ENCODE data around the gene ENO3.
A peak's percentile ranks its signal among the peaks of the same experiment; 100 is the strongest.
"Not testable (repeated sequence)": the region's sequence is repeated elsewhere in the genome, so short reads cannot be mapped to it uniquely, and the experiment has no call there.

ENO3 gene

GRCh38 chr17:4950746-4951204, at the start of gene ENO3:
Gene ENO3 (plus strand): TSS chr17:4951119. CDS start chr17:4951830, 711 bp downstream.
- H3K4me3 Mint-ChIP-seq = peak within 1 kb of the TSS; percentile 80
- H3K4me1 Mint-ChIP-seq = peaks cover 23% of the 10 kb centered on the region
- H3K9me3 Mint-ChIP-seq = no peaks in the 10 kb centered on the region
- H3K27me3 Mint-ChIP-seq = no peaks in the 10 kb centered on the region
- ATAC-seq (ENCODE audit: low read depth) = no peak
- no peak for DNase-seq (ENCODE audit: low spot score in 2 of 2)
- peaks cover 7% of the 10 kb centered on the region for H3K36me3 Mint-ChIP-seq
- peak within 1 kb of the TSS; percentile 97 for H3K27ac Mint-ChIP-seq

GRCh38 chr17:4901648-4902344, 49.1 kb upstream of the ENO3 start:
- no peak overlapping the region for H3K4me3 Mint-ChIP-seq
- no peaks in the 10 kb centered on the region for H3K9me3 Mint-ChIP-seq
- peak in 1 of 2 donors; percentile 63 for DNase-seq (ENCODE audit: low spot score in 2 of 2)
- ATAC-seq (ENCODE audit: low read depth) = no peak
- peaks cover 29% of the 10 kb centered on the region for H3K4me1 Mint-ChIP-seq
- H3K27ac Mint-ChIP-seq = peak overlapping the region; percentile 59
- peaks cover 7% of the 10 kb centered on the region for H3K36me3 Mint-ChIP-seq
- H3K27me3 Mint-ChIP-seq = peaks cover 4% of the 10 kb centered on the region

- Mint-ChIP-seq H3K27me3 (peaks cover 4% of the 10 kb centered on the region), H3K36me3 (peaks cover 2% of the 10 kb centered on the region), H3K27ac (peak overlapping the region; percentile 59), H3K9me3 (no peaks in the 10 kb centered on the region), H3K4me3 (no peak overlapping the region), H3K4me1 (peaks cover 29% of the 10 kb centered on the region)
- no peak for ATAC-seq (ENCODE audit: low read depth)
- no peak for DNase-seq (ENCODE audit: low spot score in 2 of 2)
Measured at GRCh38 chr17:4902540-4902939, 48.4 kb upstream of the ENO3 start.

GRCh38 chr17:4903051-4903818, 47.7 kb upstream of the ENO3 start, which contains the start of gene CHRNE:
Gene CHRNE (minus strand): TSS chr17:4903098. CDS start chr17:4903063, 35 bp downstream.
- Mint-ChIP-seq H3K27me3 (peaks cover 4% of the 10 kb centered on the region), H3K4me3 (peak within 1 kb of the TSS; percentile 61), H3K36me3 (no peaks in the 10 kb centered on the region), H3K27ac (peak within 1 kb of the TSS; percentile 59), H3K9me3 (no peaks in the 10 kb centered on the region), H3K4me1 (peaks cover 29% of the 10 kb centered on the region)
- ATAC-seq (ENCODE audit: low read depth) = peak; percentile 15
- DNase-seq (ENCODE audit: low spot score in 2 of 2) = peak; percentile 67 to 70

GRCh38 chr17:4906642-4907041, 44.3 kb upstream of the ENO3 start:
- H3K27me3 Mint-ChIP-seq; ATAC-seq (ENCODE audit: low read depth); H3K4me3 Mint-ChIP-seq; H3K36me3 Mint-ChIP-seq; DNase-seq (ENCODE audit: low spot score in 2 of 2); H3K27ac Mint-ChIP-seq; H3K9me3 Mint-ChIP-seq: not testable (repeated sequence)
- peaks cover 19% of the 10 kb centered on the region for H3K4me1 Mint-ChIP-seq

- ATAC-seq (ENCODE audit: low read depth) (no peak), DNase-seq (ENCODE audit: low spot score in 2 of 2) (no peak)
- H3K4me3 Mint-ChIP-seq = no peak overlapping the region
- no peaks in the 10 kb centered on the region for H3K36me3 Mint-ChIP-seq
- H3K27me3 Mint-ChIP-seq = peaks cover 8% of the 10 kb centered on the region
- H3K9me3 Mint-ChIP-seq = no peaks in the 10 kb centered on the region
- no peak overlapping the region for H3K27ac Mint-ChIP-seq
- H3K4me1 Mint-ChIP-seq = peaks cover 7% of the 10 kb centered on the region
Measured at GRCh38 chr17:4908301-4908700, 42.6 kb upstream of the ENO3 start.

- Mint-ChIP-seq H3K27me3 (peaks cover 7% of the 10 kb centered on the region), H3K4me1 (peaks cover 3% of the 10 kb centered on the region), H3K9me3 (no peaks in the 10 kb centered on the region), H3K4me3 (no peak overlapping the region), H3K36me3 (no peaks in the 10 kb centered on the region), H3K27ac (no peak overlapping the region)
- ATAC-seq (ENCODE audit: low read depth) (peak; percentile 96), DNase-seq (ENCODE audit: low spot score in 2 of 2) (peak; percentile 71 to 73)
Measured at GRCh38 chr17:4908711-4909496, 42.0 kb upstream of the ENO3 start.

- Mint-ChIP-seq H3K27me3 (peaks cover 3% of the 10 kb centered on the region), H3K9me3 (no peaks in the 10 kb centered on the region), H3K36me3 (no peaks in the 10 kb centered on the region), H3K27ac (no peak overlapping the region), H3K4me3 (no peak overlapping the region), H3K4me1 (no peaks in the 10 kb centered on the region)
- no peak for ATAC-seq (ENCODE audit: low read depth)
- no peak for DNase-seq (ENCODE audit: low spot score in 2 of 2)
Measured at GRCh38 chr17:4913994-4914393, 36.9 kb upstream of the ENO3 start.

- ATAC-seq (ENCODE audit: low read depth); H3K4me1 Mint-ChIP-seq; H3K9me3 Mint-ChIP-seq; H3K27me3 Mint-ChIP-seq; DNase-seq (ENCODE audit: low spot score in 2 of 2); H3K36me3 Mint-ChIP-seq; H3K4me3 Mint-ChIP-seq; H3K27ac Mint-ChIP-seq: not testable (repeated sequence)
Measured at GRCh38 chr17:4914551-4914950, 36.4 kb upstream of the ENO3 start.

GRCh38 chr17:4919511-4920047, 31.3 kb upstream of the ENO3 start:
- ATAC-seq (ENCODE audit: low read depth) (no peak), DNase-seq (ENCODE audit: low spot score in 2 of 2) (no peak)
- no peak overlapping the region for H3K4me3 Mint-ChIP-seq

GRCh38 chr17:4920351-4921048, 30.4 kb upstream of the ENO3 start:
- no peaks in the 10 kb centered on the region for H3K4me1 Mint-ChIP-seq
- no peaks in the 10 kb centered on the region for H3K27me3 Mint-ChIP-seq
- ATAC-seq (ENCODE audit: low read depth) = no peak
- no peaks in the 10 kb centered on the region for H3K9me3 Mint-ChIP-seq
- H3K27ac Mint-ChIP-seq = no peak overlapping the region
- no peak for DNase-seq (ENCODE audit: low spot score in 2 of 2)
- no peak overlapping the region for H3K4me3 Mint-ChIP-seq
- H3K36me3 Mint-ChIP-seq = no peaks in the 10 kb centered on the region

More at GRCh38 chr17:4919511-4920047, 31.3 kb upstream of the ENO3 start:
- Mint-ChIP-seq H3K4me1 (no peaks in the 10 kb centered on the region), H3K9me3 (no peaks in the 10 kb centered on the region), H3K27me3 (no peaks in the 10 kb centered on the region), H3K36me3 (no peaks in the 10 kb centered on the region), H3K27ac (no peak overlapping the region)

- no peak overlapping the region for H3K4me3 Mint-ChIP-seq
- H3K27ac Mint-ChIP-seq = no peak overlapping the region
- no peak for ATAC-seq (ENCODE audit: low read depth)
- no peaks in the 10 kb centered on the region for H3K4me1 Mint-ChIP-seq
- no peaks in the 10 kb centered on the region for H3K36me3 Mint-ChIP-seq
- no peaks in the 10 kb centered on the region for H3K9me3 Mint-ChIP-seq
- no peak for DNase-seq (ENCODE audit: low spot score in 2 of 2)
- no peaks in the 10 kb centered on the region for H3K27me3 Mint-ChIP-seq
Measured at GRCh38 chr17:4921320-4921719, 29.6 kb upstream of the ENO3 start.

GRCh38 chr17:4926577-4927335, 24.2 kb upstream of the ENO3 start:
- not testable (repeated sequence) for H3K36me3 Mint-ChIP-seq; H3K9me3 Mint-ChIP-seq; H3K27ac Mint-ChIP-seq; H3K27me3 Mint-ChIP-seq; H3K4me3 Mint-ChIP-seq; ATAC-seq (ENCODE audit: low read depth); H3K4me1 Mint-ChIP-seq; DNase-seq (ENCODE audit: low spot score in 2 of 2)
